GM23338 (cell line): ENCODE data around the gene SLC18B1. TPM values are rescaled to one million over a fixed set of nuclear protein-coding genes. Genes with fewer than 3 reads are reported as not detected.

ENCODE experiments used
- ATAC-seq: fragments of 200-7000 bp; cut with Tn5 transposase; 3 replicates; pipeline ENCODE4 v1.9.1; 2020
- DNase-seq: peaks from one replicate; pipeline ENCODE4 v3.0.0-alpha.2; 2015; ENCODE audit warnings: low spot score
- H2AFZ ChIP-seq: fragments of 200-600 bp; sonication (generic); 2 replicates; pipeline ENCODE4 v1.8.0; 2016; ENCODE audit warnings: antibody characterized with exemption, mild to moderate bottlenecking, moderate library complexity
- H3F3A ChIP-seq: fragments of 200-600 bp; sonication (generic); replicated peaks from 2 replicates; pipeline ENCODE4 v1.8.0; 2017; ENCODE audit warnings: antibody characterized with exemption, mixed run types, low read depth
- H3K27ac ChIP-seq: fragments of 200-600 bp; sonication (generic); 2 replicates; pipeline ENCODE4 v1.6.1; 2016; ENCODE audit warnings: low read depth
- H3K27me3 ChIP-seq: fragments of 200-600 bp; sonication (generic); 2 replicates; pipeline ENCODE4 v1.8.0; 2016; ENCODE audit warnings: mild to moderate bottlenecking, mixed run types, moderate library complexity; ENCODE audit not compliant: insufficient read depth
- H3K36me3 ChIP-seq: fragments of 200-600 bp; sonication (generic); 2 replicates; pipeline ENCODE4 v1.8.0; 2016; ENCODE audit warnings: mild to moderate bottlenecking; ENCODE audit not compliant: insufficient read depth
- H3K4me1 ChIP-seq: fragments of 200-600 bp; sonication (generic); 2 replicates; pipeline ENCODE4 v1.8.0; 2016; ENCODE audit warnings: mild to moderate bottlenecking, moderate library complexity; ENCODE audit not compliant: insufficient read depth
- H3K4me2 ChIP-seq: fragments of 200-600 bp; sonication (generic); 2 replicates; pipeline ENCODE4 v1.7.1; 2017; ENCODE audit warnings: mixed run types
- H3K4me3 ChIP-seq: fragments of 200-600 bp; sonication (generic); 2 replicates; pipeline ENCODE4 v1.6.1; 2016; ENCODE audit warnings: mixed run types
- H3K79me2 ChIP-seq: fragments of 200-600 bp; sonication (generic); replicated peaks from 2 replicates; pipeline ENCODE4 v1.8.0; 2017; ENCODE audit warnings: mild to moderate bottlenecking; ENCODE audit not compliant: insufficient read depth
- H3K9me2 ChIP-seq: fragments of 200-600 bp; sonication (generic); 2 replicates; pipeline ENCODE4 v1.8.0; 2017; ENCODE audit not compliant: insufficient read depth
- H4K20me1 ChIP-seq: fragments of 200-600 bp; sonication (generic); replicated peaks from 2 replicates; pipeline ENCODE4 v1.8.0; 2017; ENCODE audit warnings: mild to moderate bottlenecking; ENCODE audit not compliant: insufficient read depth
- H3K27ac Mint-ChIP-seq: 2 replicates; pipeline ENCODE4 v1.8.0; 2020; ENCODE audit warnings: inconsistent platforms, mild to moderate bottlenecking, moderate library complexity, mixed read lengths
- H3K27me3 Mint-ChIP-seq: 3 replicates; pipeline ENCODE4 v1.8.0; 2022; ENCODE audit warnings: low read depth, mild to moderate bottlenecking, moderate library complexity, mixed read lengths, inconsistent platforms; ENCODE audit not compliant: insufficient read depth, poor library complexity
- H3K36me3 Mint-ChIP-seq: 3 replicates; pipeline ENCODE4 v1.8.0; 2021; ENCODE audit warnings: low read depth, mild to moderate bottlenecking, inconsistent platforms, moderate library complexity, mixed read lengths
- H3K4me1 Mint-ChIP-seq: 3 replicates; pipeline ENCODE4 v1.8.0; 2020; ENCODE audit warnings: mild to moderate bottlenecking, inconsistent platforms, mixed read lengths
- H3K4me3 Mint-ChIP-seq: 3 replicates; pipeline ENCODE4 v1.8.0; 2021; ENCODE audit warnings: moderate library complexity, mild to moderate bottlenecking, inconsistent platforms, mixed read lengths
- H3K9me3 Mint-ChIP-seq: 3 replicates; pipeline ENCODE4 v1.8.0; 2020; ENCODE audit warnings: moderate library complexity, mild to moderate bottlenecking, inconsistent platforms, mixed read lengths
- REST ChIP-seq: IDR thresholded peaks from one replicate; pipeline ENCODE4 v1.6.1; 2018; ENCODE audit warnings: antibody characterized with exemption; ENCODE audit not compliant: unreplicated experiment
- ZNF114 ChIP-seq: fragments of 250-450 bp; sonication (Bioruptor Pico); IDR thresholded peaks from 2 replicates; pipeline ENCODE4 v1.5.0; 2020; ENCODE audit warnings: mild to moderate bottlenecking, moderate library complexity
- ZNF331 ChIP-seq: fragments of 250-450 bp; sonication (Bioruptor Pico); IDR thresholded peaks from 2 replicates; pipeline ENCODE4 v1.5.0; 2020; ENCODE audit warnings: low read depth, mild to moderate bottlenecking, moderate library complexity
- polyA plus RNA-seq: library from polyadenylated mRNA; unstranded; fragments of >200 nt; fragmentation: Nextera tagmentation; extraction: Ambion mirVana; gene quantifications from 2 replicates; pipeline ENCODE4 v1.2.1, GENCODE V29; 2016
- total RNA-seq: library from RNA; depleted of rRNA; stranded (reverse); fragments of >200 nt; shearing (Covaris generic); gene quantifications from 2 replicates; pipeline ENCODE4 v1.2.3, GENCODE V29; 2014
- TF ChIP-seq, protein P1 (sequence below): fragments of 250-450 bp; sonication (Bioruptor Pico); IDR thresholded peaks from 2 replicates; pipeline ENCODE4 v1.5.0; 2020; ENCODE audit warnings: mild to moderate bottlenecking, moderate library complexity

The SLC18B1 gene
- total and polyA plus RNA-seq, 2 experiments from 2014 or later: 26.4 to 37.4 TPM

- Mint-ChIP-seq H3K27ac (no peak overlapping the region), H3K4me3 (no peak overlapping the region), H3K36me3 (no peaks in the 10 kb centered on the region), H3K9me3 (no peaks in the 10 kb centered on the region), H3K27me3 (peaks cover 3% of the 10 kb centered on the region), H3K4me1 (no peaks in the 10 kb centered on the region)
- no peaks in the 10 kb centered on the region; the same call in 1 of the 2 replicates for H3K9me2 ChIP-seq
- DNase-seq: no peak
- no peaks in the 10 kb centered on the region for H3K4me1 ChIP-seq
- H2AFZ ChIP-seq: no peak overlapping the region; the same call in 1 of the 2 replicates
- H3K36me3 ChIP-seq: no peaks in the 10 kb centered on the region
- H3K27me3 ChIP-seq: no peaks in the 10 kb centered on the region
- H3K4me2 ChIP-seq: no peak overlapping the region
- H3F3A ChIP-seq: no peaks in the 10 kb centered on the region
- TF ChIP-seq ZNF114 (CRISPR knock-in tag) (no peak), REST (no peak), ZNF331 (CRISPR knock-in tag) (no peak)
- TF ChIP-seq, protein P1, sequence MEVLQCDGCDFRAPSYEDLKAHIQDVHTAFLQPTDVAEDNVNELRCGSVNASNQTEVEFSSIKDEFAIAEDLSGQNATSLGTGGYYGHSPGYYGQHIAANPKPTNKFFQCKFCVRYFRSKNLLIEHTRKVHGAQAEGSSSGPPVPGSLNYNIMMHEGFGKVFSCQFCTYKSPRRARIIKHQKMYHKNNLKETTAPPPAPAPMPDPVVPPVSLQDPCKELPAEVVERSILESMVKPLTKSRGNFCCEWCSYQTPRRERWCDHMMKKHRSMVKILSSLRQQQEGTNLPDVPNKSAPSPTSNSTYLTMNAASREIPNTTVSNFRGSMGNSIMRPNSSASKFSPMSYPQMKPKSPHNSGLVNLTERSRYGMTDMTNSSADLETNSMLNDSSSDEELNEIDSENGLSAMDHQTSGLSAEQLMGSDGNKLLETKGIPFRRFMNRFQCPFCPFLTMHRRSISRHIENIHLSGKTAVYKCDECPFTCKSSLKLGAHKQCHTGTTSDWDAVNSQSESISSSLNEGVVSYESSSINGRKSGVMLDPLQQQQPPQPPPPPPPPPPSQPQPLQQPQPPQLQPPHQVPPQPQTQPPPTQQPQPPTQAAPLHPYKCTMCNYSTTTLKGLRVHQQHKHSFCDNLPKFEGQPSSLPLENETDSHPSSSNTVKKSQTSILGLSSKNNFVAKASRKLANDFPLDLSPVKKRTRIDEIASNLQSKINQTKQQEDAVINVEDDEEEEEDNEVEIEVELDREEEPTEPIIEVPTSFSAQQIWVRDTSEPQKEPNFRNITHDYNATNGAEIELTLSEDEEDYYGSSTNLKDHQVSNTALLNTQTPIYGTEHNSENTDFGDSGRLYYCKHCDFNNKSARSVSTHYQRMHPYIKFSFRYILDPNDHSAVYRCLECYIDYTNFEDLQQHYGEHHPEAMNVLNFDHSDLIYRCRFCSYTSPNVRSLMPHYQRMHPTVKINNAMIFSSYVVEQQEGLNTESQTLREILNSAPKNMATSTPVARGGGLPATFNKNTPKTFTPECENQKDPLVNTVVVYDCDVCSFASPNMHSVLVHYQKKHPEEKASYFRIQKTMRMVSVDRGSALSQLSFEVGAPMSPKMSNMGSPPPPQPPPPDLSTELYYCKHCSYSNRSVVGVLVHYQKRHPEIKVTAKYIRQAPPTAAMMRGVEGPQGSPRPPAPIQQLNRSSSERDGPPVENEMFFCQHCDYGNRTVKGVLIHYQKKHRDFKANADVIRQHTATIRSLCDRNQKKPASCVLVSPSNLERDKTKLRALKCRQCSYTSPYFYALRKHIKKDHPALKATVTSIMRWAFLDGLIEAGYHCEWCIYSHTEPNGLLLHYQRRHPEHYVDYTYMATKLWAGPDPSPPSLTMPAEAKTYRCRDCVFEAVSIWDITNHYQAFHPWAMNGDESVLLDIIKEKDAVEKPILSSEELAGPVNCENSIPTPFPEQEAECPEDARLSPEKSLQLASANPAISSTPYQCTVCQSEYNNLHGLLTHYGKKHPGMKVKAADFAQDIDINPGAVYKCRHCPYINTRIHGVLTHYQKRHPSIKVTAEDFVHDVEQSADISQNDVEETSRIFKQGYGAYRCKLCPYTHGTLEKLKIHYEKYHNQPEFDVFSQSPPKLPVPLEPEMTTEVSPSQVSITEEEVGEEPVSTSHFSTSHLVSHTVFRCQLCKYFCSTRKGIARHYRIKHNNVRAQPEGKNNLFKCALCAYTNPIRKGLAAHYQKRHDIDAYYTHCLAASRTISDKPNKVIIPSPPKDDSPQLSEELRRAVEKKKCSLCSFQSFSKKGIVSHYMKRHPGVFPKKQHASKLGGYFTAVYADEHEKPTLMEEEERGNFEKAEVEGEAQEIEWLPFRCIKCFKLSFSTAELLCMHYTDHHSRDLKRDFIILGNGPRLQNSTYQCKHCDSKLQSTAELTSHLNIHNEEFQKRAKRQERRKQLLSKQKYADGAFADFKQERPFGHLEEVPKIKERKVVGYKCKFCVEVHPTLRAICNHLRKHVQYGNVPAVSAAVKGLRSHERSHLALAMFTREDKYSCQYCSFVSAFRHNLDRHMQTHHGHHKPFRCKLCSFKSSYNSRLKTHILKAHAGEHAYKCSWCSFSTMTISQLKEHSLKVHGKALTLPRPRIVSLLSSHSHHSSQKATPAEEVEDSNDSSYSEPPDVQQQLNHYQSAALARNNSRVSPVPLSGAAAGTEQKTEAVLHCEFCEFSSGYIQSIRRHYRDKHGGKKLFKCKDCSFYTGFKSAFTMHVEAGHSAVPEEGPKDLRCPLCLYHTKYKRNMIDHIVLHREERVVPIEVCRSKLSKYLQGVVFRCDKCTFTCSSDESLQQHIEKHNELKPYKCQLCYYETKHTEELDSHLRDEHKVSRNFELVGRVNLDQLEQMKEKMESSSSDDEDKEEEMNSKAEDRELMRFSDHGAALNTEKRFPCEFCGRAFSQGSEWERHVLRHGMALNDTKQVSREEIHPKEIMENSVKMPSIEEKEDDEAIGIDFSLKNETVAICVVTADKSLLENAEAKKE (CRISPR knock-in tag): no peak
- no peak overlapping the region for H3K27ac ChIP-seq
- H3K79me2 ChIP-seq: no peaks in the 10 kb centered on the region
- no peak for ATAC-seq
- H3K4me3 ChIP-seq: no peak overlapping the region
- H4K20me1 ChIP-seq: no peaks in the 10 kb centered on the region
These were observed 57.2 kb downstream of the SLC18B1 start for GRCh38 chr6:132741281-132741680.
